ENCODE results near the gene MAN2B1. TPM values are rescaled to one million over a fixed set of nuclear protein-coding genes. Genes with fewer than 3 reads are reported as not detected.

MAN2B1 gene
- total RNA-seq, 6 experiments from 2014 or later, result 49.9 to 69.9 (median 65.2) TPM

GRCh38 chr19:12670159-12670928 is 3.8 kb upstream of the MAN2B1 start:
- Mint-ChIP-seq H3K9me3 (no peaks in the 10 kb centered on the region), H3K27ac (peak overlapping the region; percentile 100), H3K4me3 (peak overlapping the region; percentile 95)

GRCh38 chr19:12669270-12670158 is 3.0 kb upstream of the MAN2B1 start:
- TF ChIP-seq CTCF (IDR thresholded peaks at IDR 0.05), result peak; percentile 46
- Mint-ChIP-seq H3K36me3 (ENCODE audit: low read depth) (peaks cover 10% of the 10 kb centered on the region), H3K4me1 (ENCODE audit: low read depth) (peaks cover 45% of the 10 kb centered on the region), H3K4me3 (peak overlapping the region; percentile 95), H3K27ac (peak overlapping the region; percentile 100), H3K27me3 (ENCODE audit: insufficient read depth) (peaks cover 4% of the 10 kb centered on the region; the same call in 1 of the 2 replicates), H3K9me3 (no peaks in the 10 kb centered on the region)
- DNase-seq, result peak; percentile 68

More at GRCh38 chr19:12670159-12670928, 3.8 kb upstream of the MAN2B1 start:
- H3K4me1 Mint-ChIP-seq (ENCODE audit: low read depth), result peaks cover 45% of the 10 kb centered on the region
- peaks cover 4% of the 10 kb centered on the region for H3K27me3 Mint-ChIP-seq (ENCODE audit: insufficient read depth)
- H3K36me3 Mint-ChIP-seq (ENCODE audit: low read depth), result peaks cover 13% of the 10 kb centered on the region
- no peak for DNase-seq
- TF ChIP-seq CTCF (IDR thresholded peaks at IDR 0.05), result no peak

- TF ChIP-seq CTCF (IDR thresholded peaks at IDR 0.05), result no peak
- Mint-ChIP-seq H3K4me3 (peak overlapping the region; percentile 95), H3K27me3 (ENCODE audit: insufficient read depth) (peaks cover 4% of the 10 kb centered on the region; the same call in 1 of the 2 replicates), H3K27ac (peak overlapping the region; percentile 100), H3K36me3 (ENCODE audit: low read depth) (peaks cover 7% of the 10 kb centered on the region), H3K4me1 (ENCODE audit: low read depth) (peaks cover 45% of the 10 kb centered on the region), H3K9me3 (no peaks in the 10 kb centered on the region)
- DNase-seq, result peak; percentile 72
Measured at GRCh38 chr19:12668932-12669269, 2.4 kb upstream of the MAN2B1 start.

- peaks cover 4% of the 10 kb centered on the region; the same call in 1 of the 2 replicates for H3K27me3 Mint-ChIP-seq (ENCODE audit: insufficient read depth)
- DNase-seq, result no peak
- peak overlapping the region; percentile 95 for H3K4me3 Mint-ChIP-seq
- H3K27ac Mint-ChIP-seq, result peak overlapping the region; percentile 100
- H3K9me3 Mint-ChIP-seq, result no peaks in the 10 kb centered on the region
- peaks cover 7% of the 10 kb centered on the region for H3K36me3 Mint-ChIP-seq (ENCODE audit: low read depth)
- no peak for TF ChIP-seq CTCF (IDR thresholded peaks at IDR 0.05)
- peaks cover 45% of the 10 kb centered on the region for H3K4me1 Mint-ChIP-seq (ENCODE audit: low read depth)
Measured at GRCh38 chr19:12668346-12668745, 1.8 kb upstream of the MAN2B1 start.

- TF ChIP-seq CTCF (IDR thresholded peaks at IDR 0.05), result no peak
Measured at GRCh38 chr19:12667731-12668302, 1.3 kb upstream of the MAN2B1 start.

More at GRCh38 chr19:12667731-12668302, 1.3 kb upstream of the MAN2B1 start:
- Mint-ChIP-seq H3K27me3 (ENCODE audit: insufficient read depth) (peaks cover 4% of the 10 kb centered on the region; the same call in 1 of the 2 replicates), H3K4me3 (peak overlapping the region; percentile 95), H3K4me1 (ENCODE audit: low read depth) (peaks cover 45% of the 10 kb centered on the region), H3K36me3 (ENCODE audit: low read depth) (peaks cover 12% of the 10 kb centered on the region), H3K27ac (peak overlapping the region; percentile 100), H3K9me3 (no peaks in the 10 kb centered on the region)
- DNase-seq, result no peak

All from HFFc6 (cell line).